Prostate gland (tissue), 2 donors: Measurements from ENCODE around the gene SCAPER. TPM values are rescaled to one million over a fixed set of nuclear protein-coding genes. Genes with fewer than 3 reads are reported as not detected.

Experiments used
- DNase-seq: peaks from one replicate; pipeline ENCODE4 v3.0.0-alpha.2; 2019; ENCODE audit warnings: low spot score
- H3K27ac ChIP-seq, 2 donors: fragments of 200-600 bp; sonication (generic); 2 replicates each; pipeline ENCODE4 v1.5.1; 2017 to 2019
- H3K27me3 ChIP-seq: fragments of 200-600 bp; sonication (generic); replicated peaks from 2 replicates; pipeline ENCODE4 v1.5.1; 2019; ENCODE audit not compliant: insufficient read depth
- H3K36me3 ChIP-seq, 2 donors: fragments of 200-600 bp; sonication (generic); 1 replicate in 1 of 2; 2 replicates in 1 of 2; pipeline versions ENCODE4 v1.5.1 to v1.8.1; 2017 to 2019
- H3K4me1 ChIP-seq: fragments of 200-600 bp; sonication (generic); replicated peaks from 2 replicates; pipeline ENCODE4 v1.5.1; 2019
- H3K4me3 ChIP-seq, 2 donors: fragments of 200-600 bp; sonication (generic); 2 replicates each; pipeline ENCODE4 v1.5.1; 2017 to 2019
- H3K9me3 ChIP-seq: fragments of 200-600 bp; sonication (generic); 2 replicates; pipeline ENCODE4 v1.5.1; 2017
- CTCF ChIP-seq, 4 experiments: fragments of 200-600 bp in 2 of 4; fragments of 450-650 bp in 2 of 4; sonication (generic) in 2 of 4; IDR thresholded peaks; 1 replicate in 3 of 4; 2 replicates in 1 of 4; pipeline ENCODE4 v1.5.1; 2016 to 2019; ENCODE audit warnings: antibody characterized with exemption in 4 of 4, mild to moderate bottlenecking in 2 of 4, moderate library complexity in 2 of 4
- POLR2A ChIP-seq: fragments of 450-650 bp; IDR thresholded peaks from one replicate; pipeline ENCODE4 v1.6.1; 2016; ENCODE audit warnings: antibody characterized with exemption, mild to moderate bottlenecking
- POLR2AphosphoS5 ChIP-seq: sonication (generic); formaldehyde crosslinking; IDR thresholded peaks from one replicate; pipeline ENCODE4 v1.6.1; 2017; ENCODE audit warnings: antibody characterized with exemption
- WGBS: methylation state at CpG from one replicate; pipeline ENCODE4 v1.1.5; 2018; 5-methylcytosine and 5-hydroxymethylcytosine counted together
- intact Hi-C: fragments of 100-400 bp; cut with DNase I; formaldehyde crosslinking; loops from one replicate; pipeline ENCODE4 v1.14.2; 2022
- total RNA-seq, 2 donors: library from RNA; depleted of rRNA; stranded (reverse); fragments of >200 nt; gene quantifications; one replicate each; pipeline ENCODE4 v1.1.0, GENCODE V29; 2016

SCAPER gene
- total RNA-seq, 2 donors from 2014 or later: 19.1 to 38.9 TPM

GRCh38 chr15:76614725-76615124 lies 290.4 kb downstream of the SCAPER start:
- no peak overlapping the region for H3K4me3 ChIP-seq
- TF ChIP-seq POLR2A: no peak
- TF ChIP-seq CTCF (IDR thresholded peaks at IDR 0.05): no peak
- no peak for TF ChIP-seq POLR2AphosphoS5
- H3K27me3 ChIP-seq: no peaks in the 10 kb centered on the region
- no peaks in the 10 kb centered on the region for H3K36me3 ChIP-seq
- H3K4me1 ChIP-seq: no peaks in the 10 kb centered on the region
- H3K9me3 ChIP-seq: no peaks in the 10 kb centered on the region
- H3K27ac ChIP-seq: no peak overlapping the region
- DNase-seq: no peak
- intact Hi-C loops: no loop called here

GRCh38 chr15:76588811-76589747 lies 316.1 kb downstream of the SCAPER start:
- WGBS: 86% methylated on average over 7 of the region's 7 CpGs
- no peak for TF ChIP-seq POLR2AphosphoS5
- no peak for TF ChIP-seq CTCF (IDR thresholded peaks at IDR 0.05)
- no peak for TF ChIP-seq POLR2A
- Histone ChIP-seq H3K36me3 (no peaks in the 10 kb centered on the region), H3K27me3 (no peaks in the 10 kb centered on the region), H3K27ac (no peak overlapping the region), H3K9me3 (no peaks in the 10 kb centered on the region), H3K4me1 (no peaks in the 10 kb centered on the region), H3K4me3 (no peak overlapping the region)
- no peak for DNase-seq
- intact Hi-C loops: no loop called here

- no peaks in the 10 kb centered on the region for H3K36me3 ChIP-seq
- DNase-seq: no peak
- H3K4me3 ChIP-seq: no peak overlapping the region
- intact Hi-C loops: no loop called here
- TF ChIP-seq POLR2AphosphoS5 (no peak), CTCF (IDR thresholded peaks at IDR 0.05) (no peak), POLR2A (no peak)
- H3K4me1 ChIP-seq: no peaks in the 10 kb centered on the region
- no peaks in the 10 kb centered on the region for H3K9me3 ChIP-seq
- H3K27ac ChIP-seq: no peak overlapping the region
- no peaks in the 10 kb centered on the region for H3K27me3 ChIP-seq
These were observed 319.6 kb downstream of the SCAPER start for GRCh38 chr15:76585576-76585897.

DNA sequence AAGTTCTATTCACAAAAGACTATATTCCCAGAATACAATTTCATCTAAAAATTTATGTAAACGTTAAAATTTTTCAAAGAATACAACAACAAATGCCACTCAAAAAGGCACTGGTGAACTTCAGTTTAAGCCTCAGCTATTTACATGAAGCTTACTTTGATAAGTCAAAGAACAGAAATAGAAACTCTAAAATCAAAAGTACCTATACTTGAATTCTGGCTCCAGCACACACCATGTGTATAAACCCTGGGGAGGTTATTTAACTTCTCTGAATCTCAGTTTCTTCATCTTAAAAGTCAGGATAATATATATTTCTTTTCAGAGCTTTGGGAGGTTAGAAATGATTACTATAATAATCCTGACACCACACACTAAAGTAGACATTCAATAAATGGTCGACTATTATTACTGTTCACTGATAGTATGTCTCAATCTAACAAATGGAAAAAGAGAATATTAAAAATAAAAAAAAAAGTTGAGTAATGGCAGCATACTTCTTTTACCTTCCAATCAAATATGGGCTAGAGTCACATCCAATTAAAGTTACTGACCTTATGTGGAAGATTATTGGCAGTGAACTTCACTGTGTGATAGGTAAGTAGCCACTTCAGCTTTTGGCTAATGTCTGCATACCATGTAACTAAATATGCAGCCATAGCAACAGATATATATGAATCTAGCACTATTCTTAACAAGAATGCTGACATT lies 320.1 kb downstream of the SCAPER start:
- intact Hi-C loops: no loop called here

DNA sequence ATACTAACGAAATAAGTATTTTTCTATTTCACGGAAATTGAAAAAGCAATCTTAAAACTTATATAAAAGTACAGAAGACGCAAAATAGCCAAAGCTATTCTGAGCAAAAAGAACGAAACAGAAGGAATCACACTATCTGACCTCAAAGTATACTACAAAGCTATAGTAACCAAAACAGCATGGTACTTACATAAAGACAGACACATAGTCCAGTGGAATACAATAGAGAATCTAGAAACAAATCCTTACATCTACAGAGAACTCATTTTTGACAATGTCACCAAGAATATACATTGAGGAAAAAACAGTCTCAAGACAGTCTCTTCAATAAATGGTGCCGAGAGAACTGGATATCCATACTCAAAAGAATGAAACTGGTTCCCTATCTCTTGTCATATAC lies 322.6 kb downstream of the SCAPER start:
- Histone ChIP-seq H3K9me3 (no peaks in the 10 kb centered on the region), H3K4me3 (no peak overlapping the region), H3K27me3 (no peaks in the 10 kb centered on the region), H3K36me3 (no peaks in the 10 kb centered on the region), H3K27ac (no peak overlapping the region), H3K4me1 (no peaks in the 10 kb centered on the region)
- DNase-seq: no peak
- WGBS: 79% methylated on average over 5 of the region's 5 CpGs
- TF ChIP-seq CTCF (IDR thresholded peaks at IDR 0.05) (no peak), POLR2AphosphoS5 (no peak), POLR2A (no peak)
- intact Hi-C loops: no loop called here

More for the DNA sequence above, 320.1 kb downstream of the SCAPER start:
- Histone ChIP-seq H3K4me3 (no peak overlapping the region), H3K9me3 (no peaks in the 10 kb centered on the region), H3K4me1 (no peaks in the 10 kb centered on the region), H3K27me3 (no peaks in the 10 kb centered on the region), H3K36me3 (no peaks in the 10 kb centered on the region), H3K27ac (no peak overlapping the region)
- TF ChIP-seq POLR2A: no peak
- TF ChIP-seq POLR2AphosphoS5: no peak
- WGBS: 84% methylated on average over 2 of the region's 2 CpGs
- DNase-seq: no peak
